Astrocyte (in vitro differentiated cells and primary cell): ENCODE results near the gene SCAMP1.

Experiments used
- EZH2 ChIP-seq: IDR thresholded peaks from 2 replicates; pipeline ENCODE4 v1.6.1; 2012; ENCODE audit warnings: mild to moderate bottlenecking, low read length, inconsistent platforms; ENCODE audit not compliant: insufficient read depth
- TF ChIP-seq, protein P1 (sequence below): IDR thresholded peaks from 2 replicates; pipeline ENCODE4 v1.5.1; 2011; ENCODE audit warnings: low read depth, mild to moderate bottlenecking, inconsistent platforms, low read length, moderate library complexity; ENCODE audit not compliant: insufficient read depth

DNA sequence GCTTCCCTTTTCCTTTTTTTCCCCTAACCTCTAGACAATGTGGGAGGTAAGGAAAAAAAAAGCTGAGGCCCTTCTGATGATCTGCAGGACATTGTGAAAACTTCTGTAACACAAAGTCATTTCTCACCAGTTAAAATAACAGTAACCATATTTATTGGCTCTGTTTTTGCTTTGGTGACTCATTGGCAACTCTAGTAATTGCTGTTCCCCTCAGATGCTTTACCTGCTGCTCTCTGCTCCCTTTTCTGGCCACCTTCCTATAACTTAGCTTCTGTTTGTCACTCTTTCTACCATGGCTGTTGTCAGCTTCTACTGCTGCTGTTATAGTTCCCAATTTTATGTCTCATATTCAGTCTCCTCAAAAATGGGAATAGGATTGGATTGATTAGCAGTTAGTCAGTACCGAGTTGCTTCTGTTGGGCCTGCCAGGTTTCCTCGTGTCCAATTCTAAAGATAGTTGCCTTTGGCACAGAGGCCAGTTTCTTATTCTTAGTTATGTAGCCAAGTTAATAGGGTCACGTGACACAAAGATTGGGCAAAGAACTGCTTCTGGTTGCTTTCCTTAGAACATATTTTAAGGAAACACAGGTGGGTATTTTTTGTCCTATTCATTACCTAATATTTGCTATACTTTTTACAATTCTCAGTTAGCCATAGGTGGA, 16.8 kb downstream of the SCAMP1 start:
- TF ChIP-seq, protein P1, sequence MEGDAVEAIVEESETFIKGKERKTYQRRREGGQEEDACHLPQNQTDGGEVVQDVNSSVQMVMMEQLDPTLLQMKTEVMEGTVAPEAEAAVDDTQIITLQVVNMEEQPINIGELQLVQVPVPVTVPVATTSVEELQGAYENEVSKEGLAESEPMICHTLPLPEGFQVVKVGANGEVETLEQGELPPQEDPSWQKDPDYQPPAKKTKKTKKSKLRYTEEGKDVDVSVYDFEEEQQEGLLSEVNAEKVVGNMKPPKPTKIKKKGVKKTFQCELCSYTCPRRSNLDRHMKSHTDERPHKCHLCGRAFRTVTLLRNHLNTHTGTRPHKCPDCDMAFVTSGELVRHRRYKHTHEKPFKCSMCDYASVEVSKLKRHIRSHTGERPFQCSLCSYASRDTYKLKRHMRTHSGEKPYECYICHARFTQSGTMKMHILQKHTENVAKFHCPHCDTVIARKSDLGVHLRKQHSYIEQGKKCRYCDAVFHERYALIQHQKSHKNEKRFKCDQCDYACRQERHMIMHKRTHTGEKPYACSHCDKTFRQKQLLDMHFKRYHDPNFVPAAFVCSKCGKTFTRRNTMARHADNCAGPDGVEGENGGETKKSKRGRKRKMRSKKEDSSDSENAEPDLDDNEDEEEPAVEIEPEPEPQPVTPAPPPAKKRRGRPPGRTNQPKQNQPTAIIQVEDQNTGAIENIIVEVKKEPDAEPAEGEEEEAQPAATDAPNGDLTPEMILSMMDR, result no peak
- TF ChIP-seq EZH2, result no peak
